H7 (cell line): ENCODE measurements around the gene CCL23. TPM values are rescaled to one million over a fixed set of nuclear protein-coding genes. Genes with fewer than 3 reads are reported as not detected.

ENCODE experiments used
- DNase-seq: peaks from one replicate; pipeline ENCODE4 v3.0.0; 2012
- H3K27me3 ChIP-seq: 2 replicates; pipeline ENCODE4 v1.6.0; 2011; ENCODE audit warnings: mild to moderate bottlenecking, low read length; ENCODE audit not compliant: control insufficient read depth, insufficient read depth
- H3K36me3 ChIP-seq: replicated peaks from 2 replicates; pipeline ENCODE4 v1.5.1; 2011; ENCODE audit warnings: low read length; ENCODE audit not compliant: control insufficient read depth, insufficient read depth
- H3K4me3 ChIP-seq: 2 replicates; pipeline ENCODE4 v1.5.1; 2011; ENCODE audit warnings: low read depth, mild to moderate bottlenecking, control low read depth, low read length, moderate library complexity; ENCODE audit not compliant: insufficient read depth
- total RNA-seq: library from RNA; depleted of rRNA; stranded (reverse); fragments of >200 nt; shearing (Covaris generic); gene quantifications from 2 replicates; pipeline ENCODE4 v1.2.3, GENCODE V29; 2014; rRNA removed

Gene CCL23, protein sequence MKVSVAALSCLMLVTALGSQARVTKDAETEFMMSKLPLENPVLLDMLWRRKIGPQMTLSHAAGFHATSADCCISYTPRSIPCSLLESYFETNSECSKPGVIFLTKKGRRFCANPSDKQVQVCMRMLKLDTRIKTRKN
- total RNA-seq, result not detected in 2 replicates

DNA sequence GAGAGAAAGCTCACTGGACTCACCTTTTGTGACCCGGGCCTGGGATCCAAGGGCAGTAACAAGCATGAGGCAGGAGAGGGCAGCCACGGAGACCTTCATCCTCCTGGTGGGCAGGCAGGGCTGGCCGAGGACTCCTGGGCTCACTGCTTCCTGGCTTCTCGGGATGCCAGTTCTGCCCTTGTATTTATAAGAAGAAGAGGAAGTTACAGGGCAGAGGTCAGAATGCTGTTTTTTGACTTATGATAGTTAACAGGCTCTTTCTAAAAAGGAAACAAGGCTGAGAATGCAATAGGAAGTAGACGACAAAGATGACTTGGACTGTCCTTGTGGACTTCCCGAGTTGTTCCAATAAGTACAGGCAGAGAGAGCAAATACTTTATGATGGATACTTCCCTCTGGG lies at the start of gene CCL23:
TSS of gene CCL23 (minus strand) at position 174 of the 400 bp plus-strand sequence. CDS start at position 99, 75 bp downstream.
- H3K27me3 ChIP-seq, result no peaks in the 10 kb centered on the region
- no peak for DNase-seq
- H3K4me3 ChIP-seq, result no peak within 1 kb of the TSS
- H3K36me3 ChIP-seq, result no peaks in the 10 kb centered on the region

DNA sequence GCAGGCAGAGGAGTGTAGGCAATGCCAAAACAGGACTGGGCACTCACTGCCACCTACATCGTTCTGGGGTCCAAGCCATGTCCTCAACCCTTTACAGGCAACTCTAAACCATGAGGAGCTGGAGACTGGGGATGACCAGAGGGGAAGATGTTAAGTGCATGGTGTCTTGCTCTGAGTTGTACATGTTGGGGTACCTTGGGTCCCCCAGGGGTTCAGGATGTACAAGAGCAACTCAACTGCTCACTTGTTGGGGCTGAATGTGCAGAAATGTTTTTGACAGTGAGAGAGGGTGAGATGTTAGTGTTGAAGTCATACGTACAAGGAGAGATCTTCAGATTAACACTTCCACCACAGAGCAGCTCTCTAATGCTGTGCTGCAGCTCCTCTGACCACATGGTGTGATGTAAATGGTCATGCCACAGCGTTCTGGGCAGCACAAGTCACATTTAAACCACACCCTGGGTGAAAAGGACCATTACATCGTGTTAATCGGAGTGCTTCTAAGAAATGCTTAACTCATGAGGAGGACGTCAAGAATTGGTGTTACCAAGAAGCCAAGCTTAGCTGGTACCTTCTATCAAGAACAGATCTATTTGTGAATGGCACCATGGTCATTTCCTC lies 48.7 kb upstream of the CCL23 start:
- no peaks in the 10 kb centered on the region for H3K36me3 ChIP-seq
- no peak overlapping the region for H3K4me3 ChIP-seq
- no peak for DNase-seq
- no peaks in the 10 kb centered on the region for H3K27me3 ChIP-seq

DNA sequence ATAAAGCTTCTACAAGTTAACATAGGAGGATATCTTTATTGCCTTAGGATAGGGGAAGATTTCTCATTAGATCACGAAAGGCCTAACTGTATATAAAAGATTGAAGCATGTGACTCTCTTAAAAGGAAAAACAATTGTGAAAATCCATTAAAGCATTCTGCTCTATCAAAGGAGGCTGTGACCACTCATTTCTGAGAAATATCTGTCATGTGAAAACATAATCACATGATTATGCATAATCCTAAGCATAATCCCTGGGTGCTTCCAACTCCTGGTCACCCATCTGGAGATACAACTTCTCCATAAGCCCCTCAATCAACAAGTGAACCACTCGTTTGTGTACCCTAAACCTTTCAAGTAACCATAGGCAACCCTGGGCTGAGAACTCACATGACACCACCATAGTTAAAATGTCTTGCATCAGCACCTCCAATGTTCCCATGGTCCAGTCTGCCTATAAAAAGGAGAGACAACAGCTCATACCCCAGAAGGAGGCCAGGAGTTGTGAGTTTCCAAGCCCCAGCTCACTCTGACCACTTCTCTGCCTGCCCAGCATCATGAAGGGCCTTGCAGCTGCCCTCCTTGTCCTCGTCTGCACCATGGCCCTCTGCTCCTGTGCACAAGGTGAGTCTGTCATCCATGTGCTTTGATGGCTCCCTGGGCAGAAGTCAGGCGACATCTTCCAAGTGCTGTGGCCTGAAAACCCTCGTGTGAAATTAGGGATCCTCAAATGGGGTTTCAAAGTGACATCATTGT lies 46.2 kb upstream of the CCL23 start, which contains the start of gene CCL18:
TSS of gene CCL18 (plus strand) at position 487 of the 756 bp plus-strand sequence. CDS start at position 558, 71 bp downstream.
- Histone ChIP-seq H3K4me3 (no peak within 1 kb of the TSS), H3K36me3 (no peaks in the 10 kb centered on the region), H3K27me3 (no peaks in the 10 kb centered on the region)
- DNase-seq, result no peak

DNA sequence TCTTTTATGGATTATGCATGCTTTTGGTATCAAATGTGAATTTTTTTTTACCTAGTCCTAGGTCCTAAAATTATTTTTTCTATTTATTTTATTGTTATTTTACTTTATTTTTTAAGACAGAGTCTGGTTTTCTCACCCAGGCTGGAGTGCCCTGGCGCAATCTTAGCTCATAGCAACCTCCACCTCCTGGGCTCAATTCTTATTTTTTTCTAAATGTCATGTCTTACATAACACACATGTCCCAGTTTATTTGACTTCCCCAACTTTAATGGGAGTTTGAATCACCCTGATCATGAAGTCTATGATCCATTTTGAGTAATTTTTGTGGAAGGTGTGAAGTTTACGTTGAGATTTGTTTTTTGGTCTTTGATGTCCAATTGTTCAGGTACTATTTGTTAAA lies 43.0 kb upstream of the CCL23 start:
- no peaks in the 10 kb centered on the region for H3K27me3 ChIP-seq
- H3K4me3 ChIP-seq, result no peak overlapping the region
- no peak for DNase-seq
- no peaks in the 10 kb centered on the region for H3K36me3 ChIP-seq

DNA sequence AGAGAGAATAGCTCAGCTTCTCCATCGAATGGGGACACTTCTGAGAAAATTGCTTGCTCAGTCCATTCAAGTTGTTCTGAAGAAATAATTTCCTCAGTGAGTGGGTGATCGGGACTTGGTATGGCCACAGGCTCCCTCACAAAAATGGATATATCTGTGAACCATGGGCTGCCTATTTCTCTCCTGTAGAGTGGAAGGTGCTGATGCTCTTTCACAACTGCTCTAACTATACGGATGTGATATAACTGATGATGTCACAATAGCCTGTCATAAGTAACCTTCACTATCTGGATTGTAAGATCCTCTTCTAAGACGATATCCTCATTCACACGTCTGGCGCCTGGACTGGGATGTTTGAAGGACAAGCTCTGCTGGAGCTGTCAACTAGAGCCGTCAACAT lies 41.6 kb upstream of the CCL23 start:
- no peak for DNase-seq
- Histone ChIP-seq H3K4me3 (no peak overlapping the region), H3K36me3 (no peaks in the 10 kb centered on the region), H3K27me3 (no peaks in the 10 kb centered on the region)

DNA sequence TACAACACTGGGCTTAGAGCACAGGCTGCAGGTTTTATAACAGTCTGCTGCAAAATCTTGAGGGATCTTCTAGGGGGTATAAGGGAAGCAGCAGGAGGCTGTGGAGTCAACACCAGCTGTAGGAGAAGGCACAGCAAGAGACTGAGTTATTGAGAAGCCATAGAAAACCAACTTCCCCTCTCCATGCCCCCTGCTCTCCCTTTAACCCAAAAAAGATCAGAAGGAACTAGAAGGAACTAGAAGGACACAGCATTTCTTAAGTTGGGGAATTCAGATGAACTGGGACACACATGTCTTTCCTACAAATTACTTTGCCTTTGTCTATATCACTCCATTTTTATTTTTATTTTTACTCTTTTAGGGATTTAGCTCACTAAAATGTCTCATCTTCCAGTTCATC lies 40.1 kb upstream of the CCL23 start:
- no peak for DNase-seq
- Histone ChIP-seq H3K36me3 (no peaks in the 10 kb centered on the region), H3K27me3 (no peaks in the 10 kb centered on the region)

DNA sequence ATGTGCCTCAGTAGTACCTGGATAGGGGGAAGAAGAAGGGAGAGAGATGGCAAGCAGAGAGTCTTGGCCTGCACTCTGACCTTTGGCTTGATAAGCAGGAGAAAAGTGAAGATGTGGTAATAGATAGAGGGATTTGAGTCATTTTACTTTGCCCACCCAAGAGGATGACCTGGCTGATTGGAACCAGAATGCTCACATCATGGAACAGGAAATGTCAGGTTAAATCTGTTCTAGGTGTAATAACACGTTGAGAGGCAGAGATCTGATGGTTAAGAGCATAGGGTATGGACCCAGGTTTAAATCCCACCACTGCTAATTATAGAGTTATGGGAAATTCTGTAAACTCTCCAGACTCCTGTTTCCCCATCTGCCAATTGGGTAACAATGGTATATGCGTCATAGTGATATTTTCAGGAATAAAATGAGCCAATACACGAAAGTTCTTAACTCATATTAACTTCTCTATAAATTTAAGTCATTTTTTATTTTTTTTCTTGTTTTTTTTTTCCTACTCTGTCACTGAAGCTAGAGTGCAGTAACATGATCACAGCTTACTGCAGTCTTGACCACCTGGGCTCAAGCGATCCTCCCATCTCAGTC lies 38.2 kb upstream of the CCL23 start:
- Histone ChIP-seq H3K36me3 (no peaks in the 10 kb centered on the region), H3K27me3 (no peaks in the 10 kb centered on the region), H3K4me3 (no peak overlapping the region)
- DNase-seq, result no peak

More for the DNA sequence above, 40.1 kb upstream of the CCL23 start:
- H3K4me3 ChIP-seq, result no peak overlapping the region

DNA sequence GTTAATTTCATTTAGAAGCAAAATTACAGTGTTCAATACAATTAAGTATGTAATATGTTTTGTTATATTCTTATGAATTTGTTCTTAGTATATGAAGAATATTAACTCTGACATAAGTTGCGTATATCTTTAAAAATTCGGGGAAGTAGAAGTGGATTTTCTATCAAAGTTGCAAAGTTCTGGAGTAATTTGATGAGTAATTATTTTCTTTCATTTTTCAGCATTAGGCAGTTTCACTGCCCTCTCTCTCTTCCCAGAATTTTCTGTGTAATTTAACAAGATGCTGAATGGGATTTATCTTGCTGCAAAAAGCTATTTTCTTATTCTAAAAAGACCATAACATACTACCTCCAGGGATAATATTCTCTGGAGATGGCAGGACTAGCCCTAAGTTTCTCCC lies 37.4 kb upstream of the CCL23 start:
- H3K4me3 ChIP-seq, result no peak overlapping the region
- no peak for DNase-seq
- H3K27me3 ChIP-seq, result no peaks in the 10 kb centered on the region
- H3K36me3 ChIP-seq, result no peaks in the 10 kb centered on the region

DNA sequence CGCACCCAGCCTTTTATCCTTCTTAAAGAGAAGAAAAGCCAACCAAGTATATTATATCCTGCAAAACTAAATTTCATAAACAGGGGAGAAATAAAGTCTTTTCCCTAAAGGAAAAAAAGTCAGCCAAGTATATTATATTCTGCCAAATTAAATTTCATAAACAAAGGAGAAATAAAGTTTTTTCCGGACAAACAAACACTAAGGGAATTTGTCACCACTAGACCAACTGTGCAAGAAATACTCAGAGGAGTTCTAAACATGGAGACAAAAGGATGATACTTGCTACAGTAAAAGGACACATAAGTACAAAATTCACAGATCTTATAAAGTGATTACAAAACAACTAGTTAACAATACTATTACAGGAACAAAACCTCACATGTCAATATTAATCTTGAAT lies 31.9 kb upstream of the CCL23 start:
- no peak for DNase-seq
- H3K27me3 ChIP-seq, result no peaks in the 10 kb centered on the region
- no peak overlapping the region for H3K4me3 ChIP-seq
- no peaks in the 10 kb centered on the region for H3K36me3 ChIP-seq

DNA sequence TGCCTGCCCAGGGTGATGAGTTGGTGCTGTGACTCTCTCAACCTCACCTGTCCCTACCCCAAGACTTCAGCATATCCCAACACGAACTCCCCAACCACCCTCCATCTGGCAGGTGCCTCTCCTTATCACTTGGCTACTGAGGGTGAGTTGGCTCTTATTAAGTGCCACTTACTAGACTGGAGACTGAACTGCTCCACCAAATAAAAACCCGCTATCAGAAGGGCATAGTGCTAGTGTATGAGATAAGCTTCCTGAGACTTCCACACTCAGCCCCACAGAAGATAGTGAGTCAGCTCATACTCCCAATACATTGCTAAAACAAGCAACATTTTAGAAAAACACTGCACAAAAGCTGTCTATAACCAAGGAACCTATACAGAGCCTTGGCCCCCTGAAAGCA lies 30.3 kb upstream of the CCL23 start:
- DNase-seq, result no peak
- H3K4me3 ChIP-seq, result no peak overlapping the region
- no peaks in the 10 kb centered on the region for H3K36me3 ChIP-seq
- no peaks in the 10 kb centered on the region for H3K27me3 ChIP-seq

DNA sequence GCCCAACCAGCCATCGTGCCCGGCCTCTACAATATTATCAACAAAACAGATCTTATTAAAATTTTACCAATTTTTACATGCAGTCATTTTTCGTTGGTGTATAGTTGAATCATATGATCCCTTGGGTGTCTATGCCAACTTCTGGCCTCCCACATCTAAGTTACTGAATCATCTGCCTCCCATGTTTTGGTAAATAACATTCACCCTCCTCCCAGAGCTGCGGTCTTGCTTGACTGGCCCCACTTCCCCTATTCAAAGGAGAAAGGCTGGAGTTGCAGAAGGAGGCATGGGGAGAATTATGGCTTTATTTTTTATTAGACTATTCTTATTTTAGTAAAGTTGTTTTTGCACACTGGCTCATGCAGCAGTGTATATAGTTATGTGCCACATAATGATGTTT lies 18.5 kb upstream of the CCL23 start:
- no peak for DNase-seq
- H3K4me3 ChIP-seq, result no peak overlapping the region
- no peaks in the 10 kb centered on the region for H3K36me3 ChIP-seq
- H3K27me3 ChIP-seq, result no peaks in the 10 kb centered on the region

DNA sequence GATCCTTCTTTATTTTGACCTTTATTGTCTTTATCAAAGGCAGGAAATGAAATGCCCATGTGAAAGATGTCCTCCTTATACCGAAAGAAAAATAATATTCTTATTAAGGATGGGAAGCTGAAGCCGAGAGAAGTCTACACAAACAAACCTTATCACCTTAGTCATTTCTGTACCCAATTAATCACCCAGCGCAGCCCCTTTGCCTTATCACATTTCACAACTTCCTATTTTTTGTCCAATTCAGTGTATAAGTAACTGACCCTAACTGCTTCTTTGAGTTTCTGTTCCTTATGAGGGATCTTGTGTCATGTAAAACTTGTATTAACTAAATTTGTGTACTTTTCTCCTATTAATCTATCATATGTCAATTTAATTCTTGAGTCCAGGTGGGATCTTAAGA lies 16.4 kb upstream of the CCL23 start:
- DNase-seq, result no peak
- H3K36me3 ChIP-seq, result no peaks in the 10 kb centered on the region
- H3K27me3 ChIP-seq, result no peaks in the 10 kb centered on the region
- no peak overlapping the region for H3K4me3 ChIP-seq

DNA sequence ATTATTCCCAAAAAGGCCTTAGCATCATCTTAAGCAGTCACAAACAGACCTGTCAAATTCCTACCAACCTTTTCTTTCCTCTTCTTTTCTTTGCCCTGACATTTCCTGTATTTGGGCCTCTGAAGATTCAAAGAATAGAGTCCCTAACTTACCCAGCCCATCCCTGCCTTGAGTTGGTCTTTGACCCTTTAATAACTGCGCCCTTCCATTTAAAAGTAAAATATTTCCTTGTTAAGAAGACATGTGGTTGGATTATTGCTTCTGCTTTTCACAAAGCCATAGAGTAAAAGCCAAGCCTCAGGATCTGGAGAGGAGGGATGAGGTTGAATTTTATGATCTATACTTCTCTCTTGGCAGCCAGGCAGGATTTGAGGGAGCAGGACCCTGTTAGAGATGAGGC lies 13.2 kb upstream of the CCL23 start:
- DNase-seq, result no peak
- Histone ChIP-seq H3K36me3 (no peaks in the 10 kb centered on the region), H3K4me3 (no peak overlapping the region), H3K27me3 (no peaks in the 10 kb centered on the region)

DNA sequence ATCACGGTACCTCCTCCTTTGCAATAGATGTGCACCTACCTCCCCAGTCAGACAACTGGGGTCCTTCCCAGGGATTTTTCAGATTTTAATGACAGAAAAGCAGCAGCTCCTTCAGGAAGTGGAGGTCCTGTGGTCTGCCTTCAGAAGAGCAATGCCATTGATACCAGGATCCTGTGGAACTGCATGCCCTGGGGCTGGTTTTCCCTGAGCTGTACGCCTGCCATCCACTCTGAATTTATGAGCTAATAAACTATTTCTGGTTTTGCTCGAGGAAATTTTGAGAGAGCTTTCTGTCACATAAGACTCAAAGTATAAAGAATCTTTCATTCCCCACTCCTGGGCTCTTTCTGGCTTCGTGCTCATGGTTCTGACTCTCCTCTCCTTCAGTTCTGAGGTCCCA lies 10.0 kb upstream of the CCL23 start:
- no peaks in the 10 kb centered on the region for H3K27me3 ChIP-seq
- no peak overlapping the region for H3K4me3 ChIP-seq
- no peak for DNase-seq
- H3K36me3 ChIP-seq, result no peaks in the 10 kb centered on the region
